Activated naive CD4-positive, alpha-beta T cell treated with anti-CD3 and anti-CD28 coated beads, Interleukin-2, amount 10 ng/mL, durations not matched to agents 7 days and 5 days (primary cell): ENCODE results near the gene BNIP2.
A peak's percentile ranks its signal among the peaks of the same experiment; 100 is the strongest.
"Not testable (repeated sequence)": the region's sequence is repeated elsewhere in the genome, so short reads cannot be mapped to it uniquely, and the experiment has no call there.

ENCODE experiments used
- CTCF ChIA-PET: fragments of 350-600 bp; sonication (Branson Sonifier 250); formaldehyde crosslinking; loops from one replicate; lab custom pipeline; 2021; ENCODE audit warnings: antibody characterized with exemption; lab: Charles Lee
- DNase-seq: peaks from one replicate; pipeline ENCODE4 v3.0.0-alpha.2; 2020
- H3K27ac Mint-ChIP-seq: one replicate; pipeline ENCODE4 v1.8.0; 2021; ENCODE audit warnings: mild to moderate bottlenecking, moderate library complexity, mixed read lengths
- H3K27me3 Mint-ChIP-seq: one replicate; pipeline ENCODE4 v1.8.0; 2021; ENCODE audit warnings: mild to moderate bottlenecking, mixed read lengths
- H3K36me3 Mint-ChIP-seq: one replicate; pipeline ENCODE4 v1.8.0; 2021; ENCODE audit warnings: mixed read lengths
- H3K4me1 Mint-ChIP-seq: one replicate; pipeline ENCODE4 v1.8.0; 2021; ENCODE audit warnings: mixed read lengths
- H3K4me3 Mint-ChIP-seq: one replicate; pipeline ENCODE4 v1.8.0; 2021; ENCODE audit warnings: mild to moderate bottlenecking, moderate library complexity, mixed read lengths
- H3K9me3 Mint-ChIP-seq: one replicate; pipeline ENCODE4 v1.8.0; 2021; ENCODE audit warnings: mixed read lengths

BNIP2 gene

GRCh38 chr15:59642351-59642750 lies 46.8 kb downstream of the BNIP2 start:
- CTCF ChIA-PET, result interaction anchor here (0.6 to 1.9 kb wide), 2 partner anchors 110 to 1378 kb away, joined by 3 to 4 read pairs; no protein-coding TSS in a partner anchor
- H3K27me3 Mint-ChIP-seq, result no peaks in the 10 kb centered on the region
- no peak overlapping the region for H3K4me3 Mint-ChIP-seq
- DNase-seq, result no peak
- no peak overlapping the region for H3K27ac Mint-ChIP-seq
- peaks cover 40% of the 10 kb centered on the region for H3K36me3 Mint-ChIP-seq
- no peaks in the 10 kb centered on the region for H3K4me1 Mint-ChIP-seq
- no peaks in the 10 kb centered on the region for H3K9me3 Mint-ChIP-seq

- H3K27ac Mint-ChIP-seq, result not testable (repeated sequence)
Measured at GRCh38 chr15:59637507-59637906, 51.6 kb downstream of the BNIP2 start.

GRCh38 chr15:59636184-59636583 lies 52.9 kb downstream of the BNIP2 start:
- Mint-ChIP-seq H3K9me3 (no peaks in the 10 kb centered on the region), H3K27me3 (peaks cover under 1% of the 10 kb centered on the region), H3K27ac (no peak overlapping the region), H3K36me3 (peaks cover 20% of the 10 kb centered on the region), H3K4me3 (no peak overlapping the region), H3K4me1 (no peaks in the 10 kb centered on the region)
- CTCF ChIA-PET, result interaction anchor here (1.0 to 3.1 kb wide), 2 partner anchors 23 to 103 kb away, joined by 3 to 17 read pairs; no protein-coding TSS in a partner anchor
- DNase-seq, result no peak

More at GRCh38 chr15:59637507-59637906, 51.6 kb downstream of the BNIP2 start:
- CTCF ChIA-PET, result interaction anchor here (3.1 kb wide), 1 partner anchor 105 kb away, joined by 17 read pairs; no protein-coding TSS in a partner anchor
- peaks cover 28% of the 10 kb centered on the region for H3K36me3 Mint-ChIP-seq
- not testable (repeated sequence) for H3K4me1 Mint-ChIP-seq, H3K4me3 Mint-ChIP-seq, DNase-seq, H3K9me3 Mint-ChIP-seq, H3K27me3 Mint-ChIP-seq

DNA sequence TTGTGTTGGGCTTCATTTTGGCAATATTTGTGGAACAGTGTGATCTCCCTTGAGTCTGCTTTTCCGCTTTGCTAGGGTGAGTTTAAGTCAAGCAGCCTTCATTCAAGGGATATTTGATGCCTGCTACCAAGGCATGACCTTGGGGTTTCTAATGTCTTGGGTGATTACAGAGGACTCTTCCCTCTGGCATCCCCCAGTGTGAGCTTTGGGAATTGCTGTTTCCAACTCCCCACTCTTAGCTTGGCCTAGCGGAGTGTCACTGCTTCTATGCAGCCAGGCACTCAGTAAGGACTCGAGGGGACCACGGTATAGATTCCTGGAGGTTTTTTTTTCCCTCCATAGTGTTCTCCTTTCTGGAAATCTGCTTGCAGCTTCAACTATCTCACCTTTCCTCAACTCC lies 56.4 kb downstream of the BNIP2 start:
- Mint-ChIP-seq H3K4me3 (no peak overlapping the region), H3K27me3 (peaks cover 15% of the 10 kb centered on the region), H3K27ac (no peak overlapping the region), H3K36me3 (peaks cover 5% of the 10 kb centered on the region), H3K9me3 (no peaks in the 10 kb centered on the region), H3K4me1 (no peaks in the 10 kb centered on the region)
- no peak for DNase-seq
- CTCF ChIA-PET, result no interaction called here

GRCh38 chr15:59622289-59622688 lies 66.8 kb downstream of the BNIP2 start:
- DNase-seq, result peak; percentile 68
- Mint-ChIP-seq H3K36me3 (no peaks in the 10 kb centered on the region), H3K27ac (no peak overlapping the region), H3K27me3 (peaks cover 34% of the 10 kb centered on the region), H3K9me3 (no peaks in the 10 kb centered on the region), H3K4me3 (no peak overlapping the region), H3K4me1 (no peaks in the 10 kb centered on the region)
- CTCF ChIA-PET, result interaction anchor here (3.7 kb wide), 1 partner anchor 89 kb away, joined by 17 read pairs; no protein-coding TSS in a partner anchor

- no peak for DNase-seq
- CTCF ChIA-PET, result no interaction called here
- Mint-ChIP-seq H3K27ac (no peak overlapping the region), H3K4me1 (peaks cover 8% of the 10 kb centered on the region), H3K36me3 (peaks cover 3% of the 10 kb centered on the region), H3K9me3 (peaks cover 3% of the 10 kb centered on the region), H3K4me3 (no peak overlapping the region), H3K27me3 (peaks cover 36% of the 10 kb centered on the region)
Measured at GRCh38 chr15:59618406-59618805, 70.7 kb downstream of the BNIP2 start.

GRCh38 chr15:59616379-59616778 lies 72.7 kb downstream of the BNIP2 start:
- no peak overlapping the region for H3K27ac Mint-ChIP-seq
- peaks cover 3% of the 10 kb centered on the region for H3K36me3 Mint-ChIP-seq
- H3K27me3 Mint-ChIP-seq, result peaks cover 42% of the 10 kb centered on the region
- peaks cover 8% of the 10 kb centered on the region for H3K4me1 Mint-ChIP-seq
- H3K9me3 Mint-ChIP-seq, result peaks cover 3% of the 10 kb centered on the region
- no peak overlapping the region for H3K4me3 Mint-ChIP-seq
- no peak for DNase-seq
- CTCF ChIA-PET, result interaction anchor here (1.5 to 2.0 kb wide), 2 partner anchors 83 to 87 kb away, joined by 4 to 9 read pairs; no protein-coding TSS in a partner anchor

- no peak for DNase-seq
- Mint-ChIP-seq H3K27ac (no peak overlapping the region), H3K9me3 (peaks cover 3% of the 10 kb centered on the region), H3K4me1 (peaks cover 8% of the 10 kb centered on the region), H3K27me3 (peaks cover 47% of the 10 kb centered on the region), H3K36me3 (peaks cover 3% of the 10 kb centered on the region), H3K4me3 (no peak overlapping the region)
- CTCF ChIA-PET, result interaction anchor here (1.0 to 2.0 kb wide), 2 partner anchors 83 to 86 kb away, joined by 4 to 9 read pairs; no protein-coding TSS in a partner anchor
Measured at GRCh38 chr15:59615661-59616060, 73.5 kb downstream of the BNIP2 start.

DNA sequence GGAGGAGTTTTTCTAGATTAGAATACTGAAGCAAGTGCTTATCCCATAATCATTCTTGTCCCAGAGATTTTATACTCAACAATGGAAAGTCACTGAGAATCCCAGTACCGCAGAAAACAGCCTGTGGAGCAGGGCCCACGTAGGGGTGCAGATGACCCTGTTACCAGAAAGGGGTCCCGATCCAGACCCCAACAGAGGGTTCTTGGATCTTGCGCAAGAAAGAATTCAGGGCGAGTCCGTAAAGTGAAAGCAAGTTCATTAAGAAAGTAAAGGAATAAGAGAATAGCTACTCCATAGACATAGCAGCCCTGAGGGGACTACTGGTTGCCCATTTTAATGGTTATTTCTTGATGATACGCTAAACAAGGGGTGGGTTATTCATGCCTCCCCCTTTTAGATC lies 75.0 kb downstream of the BNIP2 start:
- H3K9me3 Mint-ChIP-seq, result peaks cover 3% of the 10 kb centered on the region
- H3K36me3 Mint-ChIP-seq, result peaks cover 3% of the 10 kb centered on the region
- CTCF ChIA-PET, result interaction anchor here (1.2 to 1.4 kb wide), 2 partner anchors 21 kb away, joined by 3 read pairs; no protein-coding TSS in a partner anchor
- H3K4me3 Mint-ChIP-seq, result no peak overlapping the region
- peaks cover 46% of the 10 kb centered on the region for H3K27me3 Mint-ChIP-seq
- no peak overlapping the region for H3K27ac Mint-ChIP-seq
- peaks cover 8% of the 10 kb centered on the region for H3K4me1 Mint-ChIP-seq
- DNase-seq, result no peak

DNA sequence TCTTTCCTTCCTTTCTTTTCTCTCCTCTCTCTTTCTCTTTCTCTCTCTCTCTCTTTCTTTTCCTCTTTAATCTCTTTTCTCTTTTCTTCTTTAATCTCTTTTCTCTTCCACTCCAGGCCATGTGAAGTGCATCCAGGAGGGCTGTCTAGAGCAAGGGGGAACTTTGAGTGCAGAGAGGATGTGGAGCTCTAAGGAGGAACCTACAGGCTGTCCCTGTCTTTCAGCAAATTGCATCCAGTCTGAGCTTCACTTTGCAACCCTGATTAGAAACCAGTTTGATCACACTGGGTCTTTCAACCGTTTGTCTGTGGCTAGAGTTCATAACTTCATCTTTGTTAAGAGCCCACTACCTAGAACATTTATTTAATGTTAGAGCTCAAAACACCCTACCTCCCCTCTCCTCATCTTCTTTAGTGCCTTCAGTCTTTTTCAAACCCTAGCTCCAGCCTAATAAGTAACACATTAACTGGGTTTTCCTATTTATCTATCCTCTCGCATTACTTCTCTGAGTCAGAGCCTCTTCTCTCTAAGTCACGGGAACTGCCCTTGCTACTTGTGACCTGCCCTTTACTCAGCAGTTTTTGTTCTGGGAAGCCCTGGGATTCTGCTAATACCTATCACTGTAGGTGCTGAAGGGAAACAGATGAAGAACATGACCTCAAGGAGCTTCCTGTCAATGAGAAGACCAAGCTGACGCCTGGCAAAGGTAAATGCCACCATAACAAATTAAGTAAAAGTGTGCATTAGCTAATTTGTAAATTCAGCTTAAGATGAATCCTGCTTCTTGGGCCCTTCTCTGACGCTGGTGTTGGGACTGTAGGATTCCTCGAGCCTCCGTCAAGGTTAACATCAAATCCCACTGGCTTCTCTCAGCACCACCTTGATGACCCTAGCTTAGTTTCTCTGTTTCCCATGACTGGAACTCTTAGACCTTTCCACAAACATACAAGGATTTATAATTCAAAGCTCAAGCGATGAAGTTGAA lies 77.6 kb downstream of the BNIP2 start, which contains the start of gene GCNT3:
TSS of gene GCNT3 (plus strand) at position 508 of the 985 bp plus-strand sequence. CDS start 6,456 bp downstream, outside the sequence.
- CTCF ChIA-PET, result interaction anchor here (0.8 to 1.1 kb wide), 2 partner anchors 61 to 79 kb away, joined by 3 read pairs; no protein-coding TSS in a partner anchor
- H3K27me3 Mint-ChIP-seq, result peaks cover 32% of the 10 kb centered on the region
- peaks cover 3% of the 10 kb centered on the region for H3K9me3 Mint-ChIP-seq
- H3K4me1 Mint-ChIP-seq, result peaks cover 8% of the 10 kb centered on the region
- no peak within 1 kb of the TSS for H3K27ac Mint-ChIP-seq
- H3K36me3 Mint-ChIP-seq, result peaks cover 3% of the 10 kb centered on the region
- DNase-seq, result no peak
- no peak within 1 kb of the TSS for H3K4me3 Mint-ChIP-seq

DNA sequence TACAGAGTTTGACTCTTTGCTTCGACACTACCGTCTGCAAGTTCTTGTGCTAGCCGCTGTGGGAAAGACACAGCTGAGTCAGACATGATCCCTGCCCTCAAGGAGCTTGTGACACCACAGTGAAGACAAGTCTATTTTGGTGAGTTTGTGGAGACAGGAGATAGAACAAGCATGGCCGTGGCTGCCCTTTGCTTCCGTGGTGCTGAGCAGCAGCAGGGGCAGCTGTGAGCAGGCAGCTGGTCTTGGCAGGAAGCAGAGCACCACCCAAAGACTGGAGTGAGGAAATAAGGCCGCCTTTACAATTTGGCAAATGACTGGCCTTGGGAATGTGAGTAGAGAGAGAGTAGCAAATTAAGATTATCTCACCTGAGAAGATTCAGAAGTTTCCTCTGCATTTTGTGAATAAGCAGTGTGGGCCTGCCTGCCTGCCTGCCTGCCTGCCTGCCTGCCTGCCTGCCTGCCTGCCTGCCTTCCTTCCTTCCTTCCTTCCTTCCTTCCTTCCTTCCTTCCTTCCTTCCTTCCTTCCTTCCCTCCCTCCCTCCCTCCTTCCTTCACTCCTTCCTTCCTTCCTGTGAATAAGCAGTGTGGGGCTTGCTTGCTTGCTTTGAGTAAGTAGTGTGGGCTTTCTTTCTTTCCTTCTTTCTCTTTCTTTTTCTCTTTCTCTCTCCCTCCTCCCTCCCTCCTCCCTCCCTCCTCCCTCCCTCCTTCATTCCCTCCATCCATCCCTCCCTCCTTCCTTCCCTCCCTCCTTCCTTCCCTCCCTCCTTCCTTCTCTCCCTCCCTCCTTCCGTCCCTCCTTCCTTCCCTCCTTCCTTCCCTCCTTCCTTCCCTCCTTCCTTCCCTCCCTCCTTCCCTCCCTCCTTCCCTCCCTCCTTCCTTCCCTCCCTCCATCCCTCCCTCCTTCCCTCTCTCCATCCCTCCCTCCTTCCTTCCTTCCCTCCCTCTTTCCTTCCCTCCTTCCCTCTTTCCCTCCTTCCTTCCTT lies 79.1 kb downstream of the BNIP2 start:
- Mint-ChIP-seq H3K27me3 (peaks cover 28% of the 10 kb centered on the region), H3K9me3 (peaks cover 3% of the 10 kb centered on the region), H3K4me1 (peaks cover 3% of the 10 kb centered on the region), H3K36me3 (peaks cover 2% of the 10 kb centered on the region), H3K27ac (no peak overlapping the region), H3K4me3 (no peak overlapping the region)
- CTCF ChIA-PET, result no interaction called here
- no peak for DNase-seq
